OCI-LY7 (cell line): ENCODE results near the gene CYFIP2. TPM values are rescaled to one million over a fixed set of nuclear protein-coding genes. Genes with fewer than 3 reads are reported as not detected.
A peak's percentile ranks its signal among the peaks of the same experiment; 100 is the strongest.

Source experiments
- BruUV-seq: library from RNA; stranded (reverse); fragments of 400-500 nt; replicated peaks from 2 replicates; lab custom pipeline; 2021; lab: Mats Ljungman, UMichigan
- CTCF ChIA-PET: fragments of 300-600 bp; sonication (Branson Sonifier 250); formaldehyde crosslinking; loops from one replicate; lab custom pipeline; 2022; ENCODE audit warnings: antibody characterized with exemption; ENCODE audit not compliant: unreplicated experiment; lab: Charles Lee
- POLR2A ChIA-PET: fragments of 300-600 bp; sonication (Branson Sonifier 250); formaldehyde crosslinking; loops from one replicate; lab custom pipeline; 2022; ENCODE audit warnings: antibody characterized with exemption; lab: Charles Lee
- DNase-seq: peaks from one replicate; pipeline ENCODE4 v3.0.0-alpha.2; 2015; ENCODE audit warnings: low spot score
- H2AFZ ChIP-seq: fragments of 200-600 bp; sonication (generic), shearing (Covaris generic); 2 replicates; pipeline ENCODE4 v1.6.1; 2014; ENCODE audit warnings: mild to moderate bottlenecking, antibody characterized with exemption, low read length, moderate library complexity
- H3K27ac ChIP-seq: fragments of 200-600 bp; sonication (generic); 2 replicates; pipeline ENCODE4 v1.5.1; 2014; ENCODE audit warnings: mixed run types, low read depth, mild to moderate bottlenecking, moderate library complexity, low read length, inconsistent platforms; ENCODE audit not compliant: poor library complexity, severe bottlenecking
- H3K36me3 ChIP-seq: fragments of 200-600 bp; sonication (generic); 2 replicates; pipeline ENCODE4 v1.6.1; 2014; ENCODE audit warnings: mild to moderate bottlenecking, antibody characterized with exemption, low read length, moderate library complexity, mixed read lengths; ENCODE audit not compliant: insufficient read depth
- H3K4me1 ChIP-seq: fragments of 200-600 bp; sonication (generic); 2 replicates; pipeline ENCODE4 v1.5.1; 2014; ENCODE audit warnings: mild to moderate bottlenecking, low read length; ENCODE audit not compliant: insufficient read depth, poor library complexity, severe bottlenecking
- H3K4me2 ChIP-seq: fragments of 200-600 bp; sonication (generic); 2 replicates; pipeline ENCODE4 v1.6.1; 2014; ENCODE audit warnings: mild to moderate bottlenecking, low read length
- H3K4me3 ChIP-seq: fragments of 200-600 bp; sonication (generic); 2 replicates; pipeline ENCODE4 v1.5.1; 2014; ENCODE audit warnings: mild to moderate bottlenecking, low read depth, low read length; ENCODE audit not compliant: poor library complexity, severe bottlenecking
- H3K79me2 ChIP-seq: fragments of 200-600 bp; sonication (generic); 2 replicates; pipeline ENCODE4 v1.6.1; 2016; ENCODE audit warnings: low read depth, mild to moderate bottlenecking, low read length, moderate library complexity, mixed read lengths; ENCODE audit not compliant: insufficient read depth
- H3K9me2 ChIP-seq: fragments of 200-600 bp; sonication (generic); 2 replicates; pipeline ENCODE4 v1.6.1; 2016; ENCODE audit warnings: mild to moderate bottlenecking, low read length, mixed read lengths; ENCODE audit not compliant: insufficient read depth
- H3K9me3 ChIP-seq: fragments of 200-600 bp; sonication (generic); 2 replicates; pipeline ENCODE4 v1.6.1; 2014; ENCODE audit warnings: mild to moderate bottlenecking, mixed run types, low read length, mixed read lengths
- H4K20me1 ChIP-seq: fragments of 200-600 bp; sonication (generic); 2 replicates; pipeline ENCODE4 v1.6.1; 2014; ENCODE audit warnings: mild to moderate bottlenecking, antibody characterized with exemption, low read length, moderate library complexity, mixed read lengths; ENCODE audit not compliant: insufficient read depth
- EZH2phosphoT487 ChIP-seq: fragments of 200-600 bp; sonication (generic); IDR thresholded peaks from 2 replicates; pipeline ENCODE4 v1.6.1; 2018; ENCODE audit warnings: low read depth, borderline replicate concordance, mild to moderate bottlenecking, mixed run types, antibody characterized with exemption, low read length, moderate library complexity, mixed read lengths
- intact Hi-C: fragments of 100-400 bp; cut with micrococcal nuclease; formaldehyde crosslinking; loops from one replicate; pipeline ENCODE4 v1.10.0; 2022; ENCODE audit not compliant: unreplicated experiment
- total RNA-seq, 2 experiments: library from RNA; depleted of rRNA in 1 of 2; stranded (reverse); fragments of >200 nt in 1 of 2; shearing (Covaris generic) in 1 of 2; gene quantifications; 2 replicates each; pipeline ENCODE4 v1.2.3, GENCODE V29; 2014 to 2022
- TF ChIP-seq, protein P1 (sequence below): fragments of 200-600 bp; sonication (generic); conservative IDR thresholded peaks from 2 replicates; pipeline ENCODE4 v1.5.1; 2014; ENCODE audit warnings: mild to moderate bottlenecking, antibody characterized with exemption, low read length, moderate library complexity, mixed read lengths

The CYFIP2 gene
- total RNA-seq, 2 experiments from 2014 or later: 258 to 419 TPM

- H2AFZ ChIP-seq: no peak overlapping the region
- no peaks in the 10 kb centered on the region for H3K9me2 ChIP-seq
- H4K20me1 ChIP-seq: no peaks in the 10 kb centered on the region
- no peak overlapping the region for H3K4me2 ChIP-seq
- POLR2A ChIA-PET: interaction anchor here (2.5 kb wide), 1 partner anchor 37 kb away, joined by 8 read pairs; no protein-coding TSS in a partner anchor
- intact Hi-C loops: no loop called here
- no peak overlapping the region for H3K27ac ChIP-seq
- H3K4me3 ChIP-seq: no peak overlapping the region
- DNase-seq: no peak
- H3K79me2 ChIP-seq: no peaks in the 10 kb centered on the region
- no TSS peak for BruUV-seq
- H3K36me3 ChIP-seq: peaks cover 95% of the 10 kb centered on the region
- TF ChIP-seq, protein P1, sequence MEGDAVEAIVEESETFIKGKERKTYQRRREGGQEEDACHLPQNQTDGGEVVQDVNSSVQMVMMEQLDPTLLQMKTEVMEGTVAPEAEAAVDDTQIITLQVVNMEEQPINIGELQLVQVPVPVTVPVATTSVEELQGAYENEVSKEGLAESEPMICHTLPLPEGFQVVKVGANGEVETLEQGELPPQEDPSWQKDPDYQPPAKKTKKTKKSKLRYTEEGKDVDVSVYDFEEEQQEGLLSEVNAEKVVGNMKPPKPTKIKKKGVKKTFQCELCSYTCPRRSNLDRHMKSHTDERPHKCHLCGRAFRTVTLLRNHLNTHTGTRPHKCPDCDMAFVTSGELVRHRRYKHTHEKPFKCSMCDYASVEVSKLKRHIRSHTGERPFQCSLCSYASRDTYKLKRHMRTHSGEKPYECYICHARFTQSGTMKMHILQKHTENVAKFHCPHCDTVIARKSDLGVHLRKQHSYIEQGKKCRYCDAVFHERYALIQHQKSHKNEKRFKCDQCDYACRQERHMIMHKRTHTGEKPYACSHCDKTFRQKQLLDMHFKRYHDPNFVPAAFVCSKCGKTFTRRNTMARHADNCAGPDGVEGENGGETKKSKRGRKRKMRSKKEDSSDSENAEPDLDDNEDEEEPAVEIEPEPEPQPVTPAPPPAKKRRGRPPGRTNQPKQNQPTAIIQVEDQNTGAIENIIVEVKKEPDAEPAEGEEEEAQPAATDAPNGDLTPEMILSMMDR: no peak
- TF ChIP-seq EZH2phosphoT487: no peak
- H3K9me3 ChIP-seq: no peaks in the 10 kb centered on the region
- peaks cover 8% of the 10 kb centered on the region for H3K4me1 ChIP-seq
- CTCF ChIA-PET: interaction anchor here (1.0 kb wide), 1 partner anchor 56 kb away, joined by 3 read pairs; no protein-coding TSS in a partner anchor
Measured at GRCh38 chr5:157309796-157310195, 43.9 kb downstream of the CYFIP2 start.

DNA sequence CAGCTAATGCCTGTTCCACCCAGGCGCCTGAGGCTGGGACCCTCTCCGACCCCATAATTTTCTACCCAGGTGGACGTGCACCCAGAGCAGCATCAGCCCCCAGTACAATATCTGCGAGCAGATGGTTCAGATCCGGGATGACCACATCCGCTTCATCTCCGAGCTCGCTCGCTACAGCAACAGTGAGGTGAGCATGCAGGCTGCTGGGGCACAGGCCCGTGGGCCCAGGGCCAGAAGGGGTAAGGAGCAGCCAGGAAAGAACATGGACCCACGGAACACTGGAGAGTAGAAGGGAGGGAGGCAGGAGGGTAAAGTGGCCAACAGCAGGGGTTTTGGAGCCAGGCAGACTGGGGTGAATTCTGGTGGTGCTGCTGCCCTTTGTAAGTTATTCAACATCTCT lies 45.7 kb downstream of the CYFIP2 start:
- no peak overlapping the region for H3K4me2 ChIP-seq
- no peaks in the 10 kb centered on the region for H3K9me2 ChIP-seq
- no peak overlapping the region for H3K27ac ChIP-seq
- BruUV-seq: no TSS peak
- TF ChIP-seq, protein P1: no peak
- TF ChIP-seq EZH2phosphoT487: no peak
- no peaks in the 10 kb centered on the region for H4K20me1 ChIP-seq
- no peaks in the 10 kb centered on the region for H3K9me3 ChIP-seq
- intact Hi-C loops: no loop called here
- no peak overlapping the region for H3K4me3 ChIP-seq
- H3K79me2 ChIP-seq: no peaks in the 10 kb centered on the region
- DNase-seq: no peak
- ChIA-PET POLR2A (no interaction called here), CTCF (no interaction called here)
- H3K36me3 ChIP-seq: peaks cover 92% of the 10 kb centered on the region
- peaks cover 8% of the 10 kb centered on the region for H3K4me1 ChIP-seq
- H2AFZ ChIP-seq: no peak overlapping the region

DNA sequence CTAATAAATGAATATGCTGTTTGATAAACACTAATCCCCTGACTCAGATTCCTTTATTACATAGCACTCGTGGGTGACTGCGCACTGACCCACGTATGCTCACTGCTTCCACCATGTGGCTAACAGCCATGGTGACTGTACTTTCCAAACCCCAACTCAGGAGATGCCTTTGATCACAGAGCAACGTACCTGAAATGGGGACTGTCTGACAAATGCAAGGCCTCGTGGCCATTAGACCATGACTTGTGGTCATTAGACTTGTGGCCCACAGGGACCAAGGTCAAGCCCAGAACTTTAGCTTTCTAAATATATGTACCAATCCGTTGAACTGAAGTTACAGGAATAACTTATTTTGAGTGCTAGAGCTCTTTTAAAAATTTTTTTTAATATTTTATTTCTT lies 46.6 kb downstream of the CYFIP2 start:
- no peaks in the 10 kb centered on the region for H3K9me3 ChIP-seq
- peaks cover 3% of the 10 kb centered on the region for H3K4me1 ChIP-seq
- ChIA-PET CTCF (no interaction called here), POLR2A (interaction anchor here (0.9 kb wide), 1 partner anchor 49 kb away, joined by 3 read pairs; no protein-coding TSS in a partner anchor)
- BruUV-seq: no TSS peak
- peaks cover 92% of the 10 kb centered on the region for H3K36me3 ChIP-seq
- DNase-seq: peak; percentile 72
- no peaks in the 10 kb centered on the region for H3K9me2 ChIP-seq
- TF ChIP-seq EZH2phosphoT487: no peak
- TF ChIP-seq, protein P1: peak; percentile 87
- intact Hi-C loops: loop anchor here (1.0 to 2.0 kb wide), 2 partner anchors 59 to 164 kb away; no protein-coding TSS in a partner anchor
- no peaks in the 10 kb centered on the region for H4K20me1 ChIP-seq
- no peak overlapping the region for H3K4me2 ChIP-seq
- no peak overlapping the region for H3K4me3 ChIP-seq
- H3K27ac ChIP-seq: no peak overlapping the region
- no peak overlapping the region for H2AFZ ChIP-seq
- H3K79me2 ChIP-seq: no peaks in the 10 kb centered on the region
